HepG2 (cell line): ENCODE data around the gene INO80B. TPM values are rescaled to one million over a fixed set of nuclear protein-coding genes. Genes with fewer than 3 reads are reported as not detected.

ENCODE experiments used
- ATF1 ChIP-seq: IDR thresholded peaks from 2 replicates; pipeline ENCODE4 v1.6.1; 2016; ENCODE audit warnings: mild to moderate bottlenecking, control low read depth
- BORCS8-MEF2B ChIP-seq: sonication (generic); formaldehyde crosslinking; IDR thresholded peaks from 2 replicates; pipeline ENCODE4 v1.8.0; 2022; ENCODE audit warnings: mild to moderate bottlenecking, missing genetic modification reagents
- E2F1 ChIP-seq: sonication (generic); formaldehyde crosslinking; IDR thresholded peaks from 2 replicates; pipeline ENCODE4 v1.5.0; 2020; ENCODE audit warnings: missing genetic modification reagents
- HNRNPK ChIP-seq: fragments of 200-400 bp; formaldehyde crosslinking; IDR thresholded peaks from 2 replicates; pipeline ENCODE4 v1.6.1; 2018; ENCODE audit warnings: low read length, low read depth, moderate library complexity, mild to moderate bottlenecking; ENCODE audit not compliant: poor library complexity, severe bottlenecking
- JARID2 ChIP-seq: sonication (generic); formaldehyde crosslinking; IDR thresholded peaks from 2 replicates; pipeline ENCODE4 v1.8.1; 2023; ENCODE audit warnings: missing genetic modification reagents, inconsistent platforms; ENCODE audit not compliant: insufficient replicate concordance
- MLLT10 ChIP-seq: sonication (generic); formaldehyde crosslinking; IDR thresholded peaks from 2 replicates; pipeline ENCODE4 v1.4.0; 2020; ENCODE audit warnings: missing genetic modification reagents
- MLX ChIP-seq: IDR thresholded peaks from 2 replicates; pipeline ENCODE4 v1.6.1; 2016
- PBX2 ChIP-seq: IDR thresholded peaks from 2 replicates; pipeline ENCODE4 v1.6.1; 2016; ENCODE audit warnings: control low read depth
- PCBP1 ChIP-seq: fragments of 200-400 bp; formaldehyde crosslinking; IDR thresholded peaks from 2 replicates; pipeline ENCODE4 v1.6.1; 2017; ENCODE audit warnings: mild to moderate bottlenecking, low read depth, low read length, borderline replicate concordance
- PLRG1 ChIP-seq: fragments of 450-650 bp; conservative IDR thresholded peaks from 2 replicates; pipeline ENCODE4 v1.6.1; 2016
- POLR2AphosphoS2 ChIP-seq: IDR thresholded peaks from 2 replicates; pipeline ENCODE4 v1.6.1; 2011; ENCODE audit warnings: low read depth, low read length, improper control_type of control experiment
- RNF2 ChIP-seq: fragments of 450-650 bp; conservative IDR thresholded peaks from 2 replicates; pipeline ENCODE4 v1.6.1; 2016; ENCODE audit warnings: low read depth
- RXRA ChIP-seq: sonication (generic); formaldehyde crosslinking; IDR thresholded peaks from 2 replicates; pipeline ENCODE4 v1.5.1; 2020; ENCODE audit warnings: missing genetic modification reagents
- SETDB1 ChIP-seq: sonication (generic); formaldehyde crosslinking; IDR thresholded peaks from 2 replicates; pipeline ENCODE4 v1.5.1; 2020; ENCODE audit warnings: missing genetic modification reagents, mild to moderate bottlenecking, borderline replicate concordance
- SSRP1 ChIP-seq: IDR thresholded peaks from 2 replicates; pipeline ENCODE4 v1.6.1; 2016; ENCODE audit warnings: control low read depth
- YEATS4 ChIP-seq: sonication (generic); formaldehyde crosslinking; IDR thresholded peaks from 2 replicates; pipeline ENCODE4 v1.4.0; 2020; ENCODE audit warnings: missing genetic modification reagents, borderline replicate concordance
- ZMYM2 ChIP-seq: sonication (generic); formaldehyde crosslinking; IDR thresholded peaks from 2 replicates; pipeline ENCODE4 v1.8.0; 2022; ENCODE audit warnings: mild to moderate bottlenecking, missing genetic modification reagents
- ZNF33B ChIP-seq: sonication (generic); formaldehyde crosslinking; IDR thresholded peaks from 2 replicates; pipeline ENCODE4 v1.5.1; 2020; ENCODE audit warnings: mild to moderate bottlenecking, missing genetic modification reagents
- ZNF567 ChIP-seq: sonication (generic); formaldehyde crosslinking; IDR thresholded peaks from 2 replicates; pipeline ENCODE4 v1.8.1; 2023; ENCODE audit warnings: mild to moderate bottlenecking, missing genetic modification reagents, borderline replicate concordance
- ZNF576 ChIP-seq: sonication (generic); formaldehyde crosslinking; IDR thresholded peaks from 2 replicates; pipeline ENCODE4 v1.4.0; 2020; ENCODE audit warnings: mild to moderate bottlenecking, missing genetic modification reagents
- ZNF629 ChIP-seq: sonication (generic); formaldehyde crosslinking; conservative IDR thresholded peaks from 2 replicates; pipeline ENCODE4 v1.5.0; 2020; ENCODE audit warnings: missing genetic modification reagents
- ZNF660 ChIP-seq: sonication (generic); formaldehyde crosslinking; IDR thresholded peaks from 2 replicates; pipeline ENCODE4 v1.5.1; 2020; ENCODE audit warnings: mild to moderate bottlenecking, low read depth, missing genetic modification reagents, borderline replicate concordance
- ZNF713 ChIP-seq: sonication (generic); formaldehyde crosslinking; IDR thresholded peaks from 2 replicates; pipeline ENCODE4 v1.4.0; 2020; ENCODE audit warnings: mild to moderate bottlenecking, missing genetic modification reagents
- ZNF773 ChIP-seq: sonication (generic); formaldehyde crosslinking; IDR thresholded peaks from 2 replicates; pipeline ENCODE4 v1.4.0; 2020; ENCODE audit warnings: missing genetic modification reagents, borderline replicate concordance
- ZNF777 ChIP-seq: sonication (generic); formaldehyde crosslinking; IDR thresholded peaks from 2 replicates; pipeline ENCODE4 v1.4.0; 2020; ENCODE audit warnings: missing genetic modification reagents
- polyA plus RNA-seq, 8 experiments: library from polyadenylated mRNA; depleted of rRNA in 3 of 8; stranded (reverse) in 7 of 8; unstranded in 1 of 8; fragments of >200 nt; fragmentation: Illumina TruSeq in 4 of 8; extraction: Trizol in 4 of 8; gene quantifications; 2 replicates each; pipeline versions ENCODE4 v1.2.1 to v1.2.3, GENCODE V29; 2011 to 2016; ENCODE audit warnings: low read depth in 4 of 8, missing spikeins in 1 of 8, mixed read lengths in 1 of 8; ENCODE audit not compliant: insufficient read depth in 1 of 8
- total RNA-seq, 5 experiments: library from RNA; depleted of rRNA; stranded (reverse); fragments of >200 nt; fragmentation: Illumina TruSeq; extraction: Trizol; gene quantifications; 2 replicates each; pipeline ENCODE4 v1.2.3, GENCODE V29; 2016; ENCODE audit warnings: low read depth in 1 of 5

Gene INO80B
- total and polyA plus RNA-seq, 2 of the 13 experiments (the other 11 are each of a cell fraction or from before 2014, with no cell fraction given): 6.2 to 14.5 TPM

- TF ChIP-seq ZNF773 (no peak), PLRG1 (no peak), PBX2 (CRISPR knock-in tag) (no peak), RXRA (CRISPR knock-in tag) (peak; percentile 100), SSRP1 (CRISPR knock-in tag) (0 out of 2 replicates have a peak, but pooled peaks have one; percentile 6), ZNF629 (CRISPR knock-in tag) (peak; percentile 46; the same call in 1 of the 2 replicates), YEATS4 (peak; percentile 86; the same call in 1 of the 2 replicates), ZNF576 (CRISPR knock-in tag) (no peak), E2F1 (peak; percentile 11; the same call in 1 of the 2 replicates), PCBP1 (no peak), ZNF777 (CRISPR knock-in tag) (no peak; the same call in 1 of the 2 replicates), BORCS8-MEF2B (peak; percentile 75; the same call in 1 of the 2 replicates), ZNF660 (CRISPR knock-in tag) (no peak), ZMYM2 (no peak), SETDB1 (CRISPR knock-in tag) (no peak), ATF1 (CRISPR knock-in tag) (no peak), ZNF567 (CRISPR knock-in tag) (peak; percentile 94; the same call in 1 of the 2 replicates), JARID2 (no peak), ZNF33B (no peak), RNF2 (no peak), POLR2AphosphoS2 (no peak), MLLT10 (CRISPR knock-in tag) (no peak), MLX (peak; percentile 20; the same call in 1 of the 2 replicates), ZNF713 (CRISPR knock-in tag) (0 out of 2 replicates have a peak, but pooled peaks have one; percentile 81), HNRNPK (peak; percentile 75)
Observed at GRCh38 chr2:74502147-74502719, 47.3 kb downstream of the INO80B start (continued).
